Endothelial cell (in vitro differentiated cells): ENCODE measurements around the gene PLA2G2D. TPM values are rescaled to one million over a fixed set of nuclear protein-coding genes. Genes with fewer than 3 reads are reported as not detected.

ENCODE experiments used
- DNase-seq: peaks from one replicate; pipeline ENCODE4 v3.0.0; 2021; ENCODE audit warnings: low spot score
- H3K27ac Mint-ChIP-seq: one replicate; pipeline ENCODE4 v1.8.0; 2021; ENCODE audit warnings: mixed read lengths, inconsistent platforms; ENCODE audit not compliant: unreplicated experiment
- H3K27me3 Mint-ChIP-seq: one replicate; pipeline ENCODE4 v1.8.0; 2021; ENCODE audit warnings: mild to moderate bottlenecking, moderate library complexity, mixed read lengths, inconsistent platforms; ENCODE audit not compliant: unreplicated experiment
- H3K36me3 Mint-ChIP-seq: one replicate; pipeline ENCODE4 v1.8.0; 2021; ENCODE audit warnings: mild to moderate bottlenecking, low read depth, mixed read lengths, inconsistent platforms; ENCODE audit not compliant: unreplicated experiment
- H3K4me1 Mint-ChIP-seq: one replicate; pipeline ENCODE4 v1.8.0; 2021; ENCODE audit warnings: mild to moderate bottlenecking, mixed read lengths, inconsistent platforms; ENCODE audit not compliant: unreplicated experiment
- H3K4me3 Mint-ChIP-seq: one replicate; pipeline ENCODE4 v1.8.0; 2021; ENCODE audit warnings: mild to moderate bottlenecking, mixed read lengths, inconsistent platforms; ENCODE audit not compliant: unreplicated experiment
- H3K9me3 Mint-ChIP-seq: one replicate; pipeline ENCODE4 v1.8.0; 2021; ENCODE audit warnings: mixed read lengths, inconsistent platforms; ENCODE audit not compliant: unreplicated experiment
- CTCF ChIP-seq: fragments of 200-600 bp; sonication (generic); IDR thresholded peaks from one replicate; pipeline ENCODE4 v1.5.0; 2021; ENCODE audit warnings: antibody characterized with exemption; ENCODE audit not compliant: unreplicated experiment
- total RNA-seq: library from RNA; stranded (reverse); fragmentation: NEBNext Ultra II Directional; extraction: Animal tissue kit (Norgen Biotek cat#: 25700); gene quantifications from one replicate; pipeline ENCODE4 v1.2.1, GENCODE V29; 2021; ENCODE audit not compliant: unreplicated experiment

The PLA2G2D gene
- total RNA-seq, 1 donor from 2014 or later, result not detected

- Mint-ChIP-seq H3K4me3 (peak overlapping the region; percentile 33), H3K36me3 (peaks cover 26% of the 10 kb centered on the region), H3K4me1 (peaks cover 6% of the 10 kb centered on the region), H3K27me3 (peaks cover 19% of the 10 kb centered on the region), H3K27ac (no peak overlapping the region), H3K9me3 (peaks cover 17% of the 10 kb centered on the region)
- no peak for TF ChIP-seq CTCF
- no peak for DNase-seq
Observed at GRCh38 chr1:20164694-20165202, 45.4 kb upstream of the PLA2G2D start.

GRCh38 chr1:20160034-20160433, 40.7 kb upstream of the PLA2G2D start:
- Mint-ChIP-seq H3K27me3 (peaks cover 8% of the 10 kb centered on the region), H3K9me3 (peaks cover 13% of the 10 kb centered on the region), H3K4me3 (no peak overlapping the region), H3K4me1 (peaks cover 4% of the 10 kb centered on the region), H3K27ac (no peak overlapping the region), H3K36me3 (peaks cover 23% of the 10 kb centered on the region)
- no peak for DNase-seq
- no peak for TF ChIP-seq CTCF

GRCh38 chr1:20158358-20159070, 39.2 kb upstream of the PLA2G2D start:
- no peak for DNase-seq
- TF ChIP-seq CTCF, result no peak
- H3K9me3 Mint-ChIP-seq, result peaks cover 11% of the 10 kb centered on the region
- peaks cover 15% of the 10 kb centered on the region for H3K36me3 Mint-ChIP-seq
- H3K27me3 Mint-ChIP-seq, result peaks cover 6% of the 10 kb centered on the region
- no peak overlapping the region for H3K4me3 Mint-ChIP-seq
- H3K4me1 Mint-ChIP-seq, result peaks cover 4% of the 10 kb centered on the region
- H3K27ac Mint-ChIP-seq, result no peak overlapping the region

GRCh38 chr1:20154301-20154831, 35.0 kb upstream of the PLA2G2D start:
- H3K4me1 Mint-ChIP-seq, result peaks cover 8% of the 10 kb centered on the region
- TF ChIP-seq CTCF, result no peak
- no peaks in the 10 kb centered on the region for H3K9me3 Mint-ChIP-seq
- peaks cover 2% of the 10 kb centered on the region for H3K27me3 Mint-ChIP-seq
- DNase-seq, result no peak
- peaks cover 4% of the 10 kb centered on the region for H3K36me3 Mint-ChIP-seq
- H3K4me3 Mint-ChIP-seq, result no peak overlapping the region
- H3K27ac Mint-ChIP-seq, result no peak overlapping the region

GRCh38 chr1:20153000-20153418, 33.7 kb upstream of the PLA2G2D start:
- peaks cover 2% of the 10 kb centered on the region for H3K27me3 Mint-ChIP-seq
- TF ChIP-seq CTCF, result no peak
- no peaks in the 10 kb centered on the region for H3K36me3 Mint-ChIP-seq
- H3K27ac Mint-ChIP-seq, result peak overlapping the region; percentile 42
- peaks cover 8% of the 10 kb centered on the region for H3K4me1 Mint-ChIP-seq
- no peaks in the 10 kb centered on the region for H3K9me3 Mint-ChIP-seq
- DNase-seq, result peak; percentile 36
- no peak overlapping the region for H3K4me3 Mint-ChIP-seq
